ENCODE measurements around the gene PLN. TPM values are rescaled to one million over a fixed set of nuclear protein-coding genes. Genes with fewer than 3 reads are reported as not detected.

PLN gene
- total and polyA plus RNA-seq, 9 of the 15 experiments (the other 6 are each of a cell fraction or from before 2014, with no cell fraction given) = 0.03 to 0.30 (median 0.03) TPM; not detected in 6

GRCh38 chr6:118553132-118553531, 5.0 kb downstream of the PLN start (continued):
- TF ChIP-seq MEIS2 (IDR thresholded peaks at IDR 0.05; ENCODE audit: partially characterized antibody) (peak; percentile 97), BRD4 (IDR thresholded peaks at IDR 0.05) (no peak), NCOR1 (IDR thresholded peaks at IDR 0.05) (no peak)

GRCh38 chr6:118554698-118555097, 6.6 kb downstream of the PLN start:
- 46% methylated on average over 1 of the region's 1 CpG for WGBS (ENCODE audit: insufficient coverage, low coverage, missing lambda C conversion rate)
- CTCF ChIA-PET (ENCODE audit: low intra/inter-chr PET ratio) = interaction anchor here (0.6 kb wide), 1 partner anchor 43 kb away, joined by 3 read pairs; no protein-coding TSS in a partner anchor
- TF ChIP-seq ARID3B (CRISPR knock-in tag; IDR thresholded peaks at IDR 0.05; ENCODE audit: borderline replicate concordance) (no peak), BHLHE40 (IDR thresholded peaks at IDR 0.05; ENCODE audit: low read length) (no peak), NEUROD1 (IDR thresholded peaks at IDR 0.05; ENCODE audit: borderline replicate concordance, low read depth, low read length, partially characterized antibody) (no peak), HNRNPLL (IDR thresholded peaks at IDR 0.05; ENCODE audit: low read depth, low read length, poor library complexity, severe bottlenecking) (no peak), TAL1 (IDR thresholded peaks at IDR 0.05) (no peak), RBM22 (IDR thresholded peaks at IDR 0.05; ENCODE audit: low read depth, low read length, poor library complexity, severe bottlenecking) (no peak), PML (IDR thresholded peaks at IDR 0.05; ENCODE audit: low read length) (no peak), HCFC1 (IDR thresholded peaks at IDR 0.05; ENCODE audit: low read depth, low read length) (no peak), ZNF224 (CRISPR knock-in tag; IDR thresholded peaks at IDR 0.05) (no peak), TEAD2 (tag; IDR thresholded peaks at IDR 0.05) (no peak), ZKSCAN1 (IDR thresholded peaks at IDR 0.05; ENCODE audit: low read depth, low read length) (no peak)
- TF ChIP-seq, protein P1, sequence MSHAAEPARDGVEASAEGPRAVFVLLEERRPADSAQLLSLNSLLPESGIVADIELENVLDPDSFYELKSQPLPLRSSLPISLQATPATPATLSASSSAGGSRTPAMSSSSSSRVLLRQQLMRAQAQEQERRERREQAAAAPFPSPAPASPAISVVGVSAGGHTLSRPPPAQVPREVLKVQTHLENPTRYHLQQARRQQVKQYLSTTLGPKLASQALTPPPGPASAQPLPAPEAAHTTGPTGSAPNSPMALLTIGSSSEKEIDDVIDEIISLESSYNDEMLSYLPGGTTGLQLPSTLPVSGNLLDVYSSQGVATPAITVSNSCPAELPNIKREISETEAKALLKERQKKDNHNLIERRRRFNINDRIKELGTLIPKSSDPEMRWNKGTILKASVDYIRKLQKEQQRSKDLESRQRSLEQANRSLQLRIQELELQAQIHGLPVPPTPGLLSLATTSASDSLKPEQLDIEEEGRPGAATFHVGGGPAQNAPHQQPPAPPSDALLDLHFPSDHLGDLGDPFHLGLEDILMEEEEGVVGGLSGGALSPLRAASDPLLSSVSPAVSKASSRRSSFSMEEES (CRISPR knock-in tag; IDR thresholded peaks at IDR 0.05) = no peak
- TF ChIP-seq, protein P2, sequence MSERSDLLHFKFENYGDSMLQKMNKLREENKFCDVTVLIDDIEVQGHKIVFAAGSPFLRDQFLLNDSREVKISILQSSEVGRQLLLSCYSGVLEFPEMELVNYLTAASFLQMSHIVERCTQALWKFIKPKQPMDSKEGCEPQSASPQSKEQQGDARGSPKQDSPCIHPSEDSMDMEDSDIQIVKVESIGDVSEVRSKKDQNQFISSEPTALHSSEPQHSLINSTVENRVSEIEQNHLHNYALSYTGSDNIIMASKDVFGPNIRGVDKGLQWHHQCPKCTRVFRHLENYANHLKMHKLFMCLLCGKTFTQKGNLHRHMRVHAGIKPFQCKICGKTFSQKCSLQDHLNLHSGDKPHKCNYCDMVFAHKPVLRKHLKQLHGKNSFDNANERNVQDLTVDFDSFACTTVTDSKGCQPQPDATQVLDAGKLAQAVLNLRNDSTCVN (CRISPR knock-in tag; IDR thresholded peaks at IDR 0.05) = no peak

More at GRCh38 chr6:118554698-118555097, 6.6 kb downstream of the PLN start:
- POLR2A ChIA-PET = no interaction called here
- H3K4me2 ChIP-seq (ENCODE audit: insufficient read depth, low read length) = no peak overlapping the region
- BruUV-seq (replicated peaks) = no TSS peak
- no peaks in the 10 kb centered on the region; a peak in 1 of 5 replicates for H3K4me1 ChIP-seq (replicated peaks in 1 of 2; ENCODE audit: control insufficient read depth in 2 of 2, insufficient read depth in 2 of 2, low read length in 2 of 2)
- H2AFZ ChIP-seq (ENCODE audit: low read depth, low read length) = no peak overlapping the region
- no peaks in the 10 kb centered on the region for H4K20me1 ChIP-seq (replicated peaks; ENCODE audit: control insufficient read depth, insufficient read depth, low read length)
- H3K79me2 ChIP-seq (ENCODE audit: control insufficient read depth, insufficient read depth, low read length) = no peaks in the 10 kb centered on the region
- no peaks in the 10 kb centered on the region for H3K27me3 ChIP-seq (ENCODE audit: control insufficient read depth in 2 of 2, insufficient read depth in 2 of 2, low read length in 2 of 2)
- no peaks in the 10 kb centered on the region for H3K9me1 ChIP-seq (ENCODE audit: control insufficient read depth, insufficient read depth, low read length)
- ATAC-seq (no peak), DNase-seq (ENCODE audit: extremely low read depth in 1 of 4, low spot score in 3 of 4) (no peak), FAIRE-seq (no peak)
- H3K9ac ChIP-seq (ENCODE audit: insufficient read depth in 1 of 2, low read depth in 2 of 2, low read length in 2 of 2) = no peak overlapping the region
- H3K4me3 ChIP-seq = no peak overlapping the region
- in situ Hi-C loops (cut with MboI) = loop anchor here (10.0 kb wide), 1 partner anchor 270 kb away; no protein-coding TSS in a partner anchor
- no peaks in the 10 kb centered on the region for H3K9me3 ChIP-seq (replicated peaks; ENCODE audit: control insufficient read depth, insufficient read depth, low read depth, low read length)
- H3K27ac ChIP-seq (ENCODE audit: extremely low read depth, low read depth, low read length) = no peak overlapping the region
- no peaks in the 10 kb centered on the region for H3K36me3 ChIP-seq (ENCODE audit: control insufficient read depth, insufficient read depth, low read length)
- intact Hi-C loops (cut with micrococcal nuclease) = loop anchor here (5.0 kb wide), 2 partner anchors 558 to 577 kb away; no protein-coding TSS in a partner anchor
